C4-2B (cell line): ENCODE measurements around the gene ADAMTS1.
A peak's percentile ranks its signal among the peaks of the same experiment; 100 is the strongest.

Experiments used
- H3K27ac ChIP-seq: fragments of 450-650 bp; 2 replicates; pipeline ENCODE4 v1.5.1; 2017
- ZFX ChIP-seq: fragments of 450-650 bp; IDR thresholded peaks from 2 replicates; pipeline ENCODE4 v1.6.1; 2017
- TF ChIP-seq, protein P1 (sequence below): fragments of 450-650 bp; conservative IDR thresholded peaks from 2 replicates; pipeline ENCODE4 v1.5.1; 2017; ENCODE audit warnings: mild to moderate bottlenecking

The ADAMTS1 gene

GRCh38 chr21:26850116-26850643 lies 5.0 kb upstream of the ADAMTS1 start:
- TF ChIP-seq ZFX, result no peak
- TF ChIP-seq, protein P1, sequence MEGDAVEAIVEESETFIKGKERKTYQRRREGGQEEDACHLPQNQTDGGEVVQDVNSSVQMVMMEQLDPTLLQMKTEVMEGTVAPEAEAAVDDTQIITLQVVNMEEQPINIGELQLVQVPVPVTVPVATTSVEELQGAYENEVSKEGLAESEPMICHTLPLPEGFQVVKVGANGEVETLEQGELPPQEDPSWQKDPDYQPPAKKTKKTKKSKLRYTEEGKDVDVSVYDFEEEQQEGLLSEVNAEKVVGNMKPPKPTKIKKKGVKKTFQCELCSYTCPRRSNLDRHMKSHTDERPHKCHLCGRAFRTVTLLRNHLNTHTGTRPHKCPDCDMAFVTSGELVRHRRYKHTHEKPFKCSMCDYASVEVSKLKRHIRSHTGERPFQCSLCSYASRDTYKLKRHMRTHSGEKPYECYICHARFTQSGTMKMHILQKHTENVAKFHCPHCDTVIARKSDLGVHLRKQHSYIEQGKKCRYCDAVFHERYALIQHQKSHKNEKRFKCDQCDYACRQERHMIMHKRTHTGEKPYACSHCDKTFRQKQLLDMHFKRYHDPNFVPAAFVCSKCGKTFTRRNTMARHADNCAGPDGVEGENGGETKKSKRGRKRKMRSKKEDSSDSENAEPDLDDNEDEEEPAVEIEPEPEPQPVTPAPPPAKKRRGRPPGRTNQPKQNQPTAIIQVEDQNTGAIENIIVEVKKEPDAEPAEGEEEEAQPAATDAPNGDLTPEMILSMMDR, result peak; percentile 74
- H3K27ac ChIP-seq, result no peak overlapping the region

DNA sequence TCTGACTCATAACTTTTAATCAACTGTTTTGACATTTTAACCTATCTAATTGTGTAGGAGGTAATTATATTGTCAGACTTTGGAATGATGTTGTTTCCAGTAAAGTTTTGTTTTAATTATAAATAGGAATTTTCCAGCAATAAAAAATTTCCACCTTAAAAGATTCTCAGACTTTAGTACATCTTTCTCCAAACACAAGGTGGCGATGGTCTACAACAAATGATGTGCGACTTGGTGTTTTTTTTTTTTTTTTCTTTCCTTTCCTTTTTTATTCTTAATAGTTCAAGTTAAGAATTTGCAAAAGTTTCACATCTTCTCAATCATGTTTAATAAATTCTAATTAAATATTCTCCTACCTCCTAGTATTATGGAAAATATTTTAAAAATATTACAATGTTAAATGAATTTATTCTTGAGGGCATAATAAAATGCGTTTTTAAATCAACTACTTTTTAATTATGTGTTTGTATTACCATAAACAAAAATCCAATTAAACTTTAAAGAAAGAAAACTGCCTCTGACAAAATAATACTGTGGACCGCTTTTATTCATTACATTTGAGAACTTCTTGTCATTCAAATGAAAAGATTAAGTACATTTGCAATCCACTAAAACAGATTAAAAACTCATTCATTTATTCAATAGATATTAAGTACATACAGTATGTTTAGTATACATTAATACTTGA lies 4.4 kb upstream of the ADAMTS1 start:
- TF ChIP-seq ZFX, result no peak
- TF ChIP-seq, protein P1, result no peak
- no peak overlapping the region for H3K27ac ChIP-seq

GRCh38 chr21:26847921-26848320 lies 2.7 kb upstream of the ADAMTS1 start:
- H3K27ac ChIP-seq, result no peak overlapping the region
- TF ChIP-seq, protein P1, result no peak
- no peak for TF ChIP-seq ZFX

DNA sequence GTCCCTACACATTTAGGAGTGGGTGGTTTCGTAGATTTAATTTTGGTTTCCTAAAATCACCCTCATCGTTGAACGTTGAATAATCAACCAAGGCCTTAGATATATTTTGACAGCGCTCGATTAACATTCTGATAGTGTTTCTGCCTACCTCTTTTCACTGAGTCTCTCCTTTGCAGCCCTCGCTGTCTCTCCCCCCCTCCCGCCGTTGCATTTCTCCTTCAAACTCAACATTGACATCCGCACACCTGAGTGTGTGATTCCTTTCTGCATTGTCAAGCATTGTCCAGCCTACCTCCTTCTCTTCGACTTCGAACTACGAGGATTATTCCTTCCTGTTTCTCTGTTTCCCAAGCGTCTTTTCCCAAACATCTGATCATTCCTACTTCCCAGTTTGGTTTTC lies 1.8 kb upstream of the ADAMTS1 start:
- no peak for TF ChIP-seq ZFX
- TF ChIP-seq, protein P1, result no peak
- H3K27ac ChIP-seq, result no peak overlapping the region

DNA sequence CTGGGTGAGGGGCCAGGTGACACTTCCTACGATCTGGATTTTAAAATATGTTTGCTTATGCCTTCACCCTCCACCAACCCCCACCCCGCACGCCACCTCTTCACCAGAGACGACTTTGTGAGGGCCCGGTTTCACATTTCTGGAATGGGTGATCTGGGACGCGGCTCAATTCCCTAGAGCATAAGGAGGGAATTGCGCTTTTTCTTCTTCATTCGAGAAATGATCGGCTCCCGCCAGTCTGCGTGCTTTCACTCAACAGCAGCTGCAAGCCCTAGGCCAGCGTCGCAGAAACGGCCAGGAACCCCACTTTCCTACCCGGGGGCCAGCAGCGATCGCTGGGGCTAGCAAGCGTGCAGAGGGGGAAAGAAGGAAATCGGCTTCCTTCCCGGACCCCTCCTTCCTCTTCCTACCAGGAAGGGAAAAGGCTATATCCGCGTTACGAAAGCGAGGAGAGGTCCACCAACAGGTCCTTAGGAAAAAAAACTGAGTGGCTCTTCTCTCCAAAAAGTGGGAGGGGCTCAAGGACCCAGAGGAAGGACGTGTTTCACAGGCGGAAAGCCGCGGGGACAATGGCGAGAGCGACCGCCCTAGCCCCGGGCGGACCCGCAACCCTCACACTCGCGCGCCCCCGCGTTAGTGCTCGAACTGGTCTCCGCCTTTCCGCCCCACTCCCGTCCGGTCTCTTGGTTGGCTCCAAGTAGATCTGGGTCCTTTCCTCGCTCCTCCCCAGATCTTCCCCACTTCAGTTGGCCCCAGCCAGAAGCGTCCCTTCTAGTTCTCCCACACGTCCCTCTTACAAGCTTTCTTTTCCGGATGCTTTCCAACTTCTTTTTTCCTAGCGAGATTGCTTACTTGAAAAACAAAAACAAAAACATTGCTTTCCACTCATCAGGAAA lies 1.1 kb upstream of the ADAMTS1 start:
- H3K27ac ChIP-seq, result peak overlapping the region; percentile 99
- no peak for TF ChIP-seq ZFX
- TF ChIP-seq, protein P1, result no peak; the same call in 1 of the 2 replicates

GRCh38 chr21:26845759-26846035 lies 488 bp upstream of the ADAMTS1 start:
- peak overlapping the region; percentile 99 for H3K27ac ChIP-seq

More at GRCh38 chr21:26845759-26846035, 488 bp upstream of the ADAMTS1 start:
- TF ChIP-seq, protein P1, result no peak
- TF ChIP-seq ZFX, result no peak
